A549 (cell line): ENCODE measurements around the gene CTTN. TPM values are rescaled to one million over a fixed set of nuclear protein-coding genes. Genes with fewer than 3 reads are reported as not detected.
"Not testable (repeated sequence)": the region's sequence is repeated elsewhere in the genome, so short reads cannot be mapped to it uniquely, and the experiment has no call there.

Experiments used
- ATAC-seq, 2 experiments: fragments of 200-7000 bp in 1 of 2; fragments of >200 bp in 1 of 2; cut with Nextera tagmentation in 1 of 2; cut with Tn5 transposase in 1 of 2; 3 replicates each; pipeline versions ENCODE4 v1.8.0 to v1.9.1; 2018 to 2020; ENCODE audit warnings: mild to moderate bottlenecking in 1 of 2, moderate library complexity in 1 of 2
- CTCF ChIA-PET: fragments of 300-600 bp; sonication (Branson Sonifier 250); formaldehyde crosslinking; extraction: SDS; loops from one replicate; lab custom pipeline; 2021; ENCODE audit warnings: antibody characterized with exemption, inconsistent platforms; lab: Yijun Ruan, JAX
- POLR2A ChIA-PET: fragments of 350-600 bp; formaldehyde crosslinking; extraction: SDS; loops from one replicate; lab custom pipeline; 2021; ENCODE audit warnings: antibody characterized with exemption, inconsistent platforms; lab: Yijun Ruan, JAX
- DNase-seq, 2 experiments: peaks; one replicate each; pipeline versions ENCODE4 v3.0.0 to v3.0.0-alpha.2; 2011 to 2016; ENCODE audit warnings: low read depth in 1 of 2, low spot score in 1 of 2
- FAIRE-seq: peaks from 2 replicates; lab custom pipeline; 2011; peaks lifted over from hg19 to GRCh38; lab: Jason Lieb, UNC
- H3K27ac ChIP-seq, 2 experiments: fragments of >200 bp; sonication (Bioruptor Twin); formaldehyde crosslinking; 3 replicates each; pipeline ENCODE4 v1.5.1; 2016 to 2017
- H3K4me1 ChIP-seq: fragments of >200 bp; sonication (Bioruptor Twin); formaldehyde crosslinking; 3 replicates; pipeline ENCODE4 v1.6.1; 2016
- H3K4me2 ChIP-seq: fragments of >200 bp; sonication (Bioruptor Twin); formaldehyde crosslinking; 3 replicates; pipeline ENCODE4 v1.6.1; 2016
- H3K4me3 ChIP-seq: fragments of >200 bp; sonication (Bioruptor Twin); formaldehyde crosslinking; 3 replicates; pipeline ENCODE4 v1.5.1; 2016
- H3K9me3 ChIP-seq: fragments of >200 bp; sonication (Bioruptor Twin); formaldehyde crosslinking; 3 replicates; pipeline ENCODE4 v1.6.1; 2016
- BHLHE40 ChIP-seq: IDR thresholded peaks from 2 replicates; pipeline ENCODE4 v1.6.1; 2012; ENCODE audit warnings: low read depth, low read length, inconsistent platforms
- CBX2 ChIP-seq: fragments of 200-600 bp; sonication (generic); IDR thresholded peaks from 2 replicates; pipeline ENCODE4 v1.6.1; 2016; ENCODE audit warnings: low read depth, mild to moderate bottlenecking, borderline replicate concordance
- GATA3 ChIP-seq: IDR thresholded peaks from 2 replicates; pipeline ENCODE4 v1.6.1; 2012; ENCODE audit warnings: borderline replicate concordance
- HEYL ChIP-seq: fragments of 250-450 bp; sonication (Bioruptor Pico); IDR thresholded peaks from 2 replicates; pipeline ENCODE4 v1.8.0; 2021; ENCODE audit warnings: mild to moderate bottlenecking, moderate library complexity
- HOXA7 ChIP-seq: fragments of 250-450 bp; sonication (Bioruptor Pico); IDR thresholded peaks from 2 replicates; pipeline ENCODE4 v1.5.0; 2020; ENCODE audit warnings: mild to moderate bottlenecking, moderate library complexity
- HOXB5 ChIP-seq: fragments of 250-450 bp; sonication (Bioruptor Pico); IDR thresholded peaks from 2 replicates; pipeline ENCODE4 v1.5.0; 2020; ENCODE audit warnings: mild to moderate bottlenecking, moderate library complexity
- KDM5A ChIP-seq: fragments of 200-600 bp; sonication (generic); IDR thresholded peaks from 2 replicates; pipeline ENCODE4 v1.6.1; 2016; ENCODE audit warnings: antibody characterized with exemption, mild to moderate bottlenecking
- MAZ ChIP-seq: fragments of 150-350 bp; IDR thresholded peaks from 2 replicates; pipeline ENCODE4 v1.6.1; 2014; ENCODE audit warnings: antibody characterized with exemption, low read depth, low read length, borderline replicate concordance
- NR3C1 ChIP-seq: fragments of >200 bp; sonication (Bioruptor Twin); formaldehyde crosslinking; IDR thresholded peaks from 3 replicates; pipeline ENCODE4 v1.6.1; 2017
- RARB ChIP-seq: fragments of 250-450 bp; sonication (Bioruptor Pico); IDR thresholded peaks from 2 replicates; pipeline ENCODE4 v1.8.0; 2021; ENCODE audit warnings: mild to moderate bottlenecking, moderate library complexity
- RFX5 ChIP-seq: fragments of 450-650 bp; IDR thresholded peaks from 2 replicates; pipeline ENCODE4 v1.7.1; 2014; ENCODE audit warnings: antibody characterized with exemption, mild to moderate bottlenecking, moderate library complexity
- SMC3 ChIP-seq: fragments of >200 bp; sonication (Bioruptor Twin); formaldehyde crosslinking; IDR thresholded peaks from 3 replicates; pipeline ENCODE4 v1.6.1; 2018; ENCODE audit warnings: inconsistent platforms
- TFCP2L1 ChIP-seq: fragments of 250-450 bp; sonication (Bioruptor Pico); IDR thresholded peaks from 2 replicates; pipeline ENCODE4 v1.5.0; 2021; ENCODE audit warnings: mild to moderate bottlenecking
- TP53 ChIP-seq: fragments of 250-450 bp; sonication (Bioruptor Pico); IDR thresholded peaks from 2 replicates; pipeline ENCODE4 v1.5.0; 2021; ENCODE audit warnings: mild to moderate bottlenecking, moderate library complexity
- ZC3H11A ChIP-seq: fragments of 450-650 bp; IDR thresholded peaks from 2 replicates; pipeline ENCODE4 v1.6.1; 2014; ENCODE audit warnings: antibody characterized with exemption, mild to moderate bottlenecking
- ZFP36 ChIP-seq: fragments of 450-650 bp; IDR thresholded peaks from 2 replicates; pipeline ENCODE4 v1.6.1; 2014; ENCODE audit warnings: borderline replicate concordance; ENCODE audit not compliant: partially characterized antibody
- ZNF302 ChIP-seq: fragments of 250-450 bp; sonication (Bioruptor Pico); IDR thresholded peaks from 2 replicates; pipeline ENCODE4 v1.9.0; 2021; ENCODE audit warnings: inconsistent platforms, mild to moderate bottlenecking, moderate library complexity
- WGBS: methylation state at CpG from one replicate; pipeline ENCODE4 v1.1.6; 2017; ENCODE audit errors: missing lambda C conversion rate; 5-methylcytosine and 5-hydroxymethylcytosine counted together
- polyA plus RNA-seq, 4 experiments: library from polyadenylated mRNA; depleted of rRNA in 3 of 4; stranded (reverse); fragments of >200 nt; fragmentation: RNase III in 1 of 4; extraction: RNeasy Plus Mini Kit Qiagen cat#74134 plus additional on column Dnase treatment in 1 of 4; gene quantifications; 2 replicates in 3 of 4; 3 replicates in 1 of 4; pipeline ENCODE4 v1.2.3, GENCODE V29; 2011 to 2017
- TF ChIP-seq, protein P1 (sequence below): fragments of 250-450 bp; sonication (Bioruptor Pico); IDR thresholded peaks from 2 replicates; pipeline ENCODE4 v1.5.0; 2020; ENCODE audit warnings: low read depth, mild to moderate bottlenecking, moderate library complexity
- TF ChIP-seq, protein P2 (sequence below): fragments of 150-350 bp; IDR thresholded peaks from 2 replicates; pipeline ENCODE4 v1.6.1; 2014; ENCODE audit warnings: low read depth, mild to moderate bottlenecking, low read length
- TF ChIP-seq, protein P3 (sequence below): fragments of 200-600 bp; sonication (generic); IDR thresholded peaks from 2 replicates; pipeline ENCODE4 v1.6.1; 2016; ENCODE audit warnings: antibody characterized with exemption, mild to moderate bottlenecking, moderate library complexity
- TF ChIP-seq, protein P4 (sequence below): fragments of >200 bp; sonication (Bioruptor Twin); formaldehyde crosslinking; IDR thresholded peaks from 3 replicates; pipeline ENCODE4 v1.6.1; 2016

The CTTN gene
- polyA plus RNA-seq, 2 of the 4 experiments (the other 2 are of a cell fraction), result 140 to 214 TPM

DNA sequence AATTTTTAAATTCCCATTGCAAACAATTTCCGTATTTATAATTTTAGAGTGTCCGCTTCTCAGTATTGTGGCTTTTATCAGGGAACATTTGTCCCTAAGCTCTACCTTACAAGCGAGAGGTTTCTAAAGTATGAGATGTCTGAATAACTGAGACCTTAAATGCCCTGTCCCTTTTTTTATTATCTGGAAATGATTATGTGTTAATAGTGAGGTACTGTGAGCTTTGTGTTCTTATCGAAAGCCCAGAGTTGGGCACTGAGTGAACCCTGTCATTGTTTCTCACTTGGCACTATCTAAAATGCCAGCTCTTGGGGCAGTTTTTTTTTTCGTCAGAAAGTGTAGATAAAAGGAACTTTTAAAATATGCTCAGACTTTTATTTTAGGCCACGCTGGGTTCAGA, 9.5 kb downstream of the CTTN start:
- POLR2A ChIA-PET, result interaction anchor here (0.7 kb wide), 1 partner anchor 14 kb away, joined by 3 read pairs; no protein-coding TSS in a partner anchor
- H3K4me1 ChIP-seq, result peaks cover 4% of the 10 kb centered on the region
- H3K27ac ChIP-seq, result no peak overlapping the region
- TF ChIP-seq RARB (CRISPR knock-in tag), result no peak
- TF ChIP-seq HOXB5 (CRISPR knock-in tag), result no peak
- no peak for TF ChIP-seq TFCP2L1
- TF ChIP-seq, protein P1, sequence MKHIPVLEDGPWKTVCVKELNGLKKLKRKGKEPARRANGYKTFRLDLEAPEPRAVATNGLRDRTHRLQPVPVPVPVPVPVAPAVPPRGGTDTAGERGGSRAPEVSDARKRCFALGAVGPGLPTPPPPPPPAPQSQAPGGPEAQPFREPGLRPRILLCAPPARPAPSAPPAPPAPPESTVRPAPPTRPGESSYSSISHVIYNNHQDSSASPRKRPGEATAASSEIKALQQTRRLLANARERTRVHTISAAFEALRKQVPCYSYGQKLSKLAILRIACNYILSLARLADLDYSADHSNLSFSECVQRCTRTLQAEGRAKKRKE (CRISPR knock-in tag), result no peak
- no peak for TF ChIP-seq TP53 (CRISPR knock-in tag)
- DNase-seq (no peak), FAIRE-seq (no peak), ATAC-seq (no peak)
- H3K4me3 ChIP-seq, result no peak overlapping the region
- WGBS, result 95% methylated on average over 6 of the region's 6 CpGs
- CTCF ChIA-PET, result interaction anchor here (1.8 kb wide), 1 partner anchor 9 kb away, joined by 4 read pairs; no protein-coding TSS in a partner anchor
- H3K4me2 ChIP-seq, result no peak overlapping the region
- H3K9me3 ChIP-seq, result no peaks in the 10 kb centered on the region

DNA sequence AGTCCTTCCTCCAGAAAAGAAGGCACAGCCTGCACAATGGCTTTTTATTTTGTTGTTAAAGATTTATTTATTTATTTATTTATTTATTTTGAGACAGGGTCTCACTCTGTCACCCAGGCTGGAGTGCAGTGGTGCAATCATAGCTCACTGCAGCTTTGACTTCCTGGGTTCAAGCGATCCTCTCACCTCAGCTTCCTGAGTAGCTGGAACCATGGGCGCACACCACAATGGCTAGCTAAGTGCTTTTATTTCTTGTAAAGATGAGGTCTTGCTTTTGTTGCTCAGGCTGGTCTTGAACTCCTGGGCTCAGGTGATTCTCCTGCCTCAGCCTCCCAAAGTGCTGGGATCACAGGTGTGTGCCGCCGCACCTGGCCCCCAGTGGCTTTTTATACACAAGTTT, 10.0 kb downstream of the CTTN start:
- ATAC-seq, H3K9me3 ChIP-seq, H3K27ac ChIP-seq, H3K4me3 ChIP-seq, POLR2A ChIA-PET, FAIRE-seq, H3K4me2 ChIP-seq, DNase-seq, H3K4me1 ChIP-seq: not testable (repeated sequence)
- WGBS, result 100% methylated on average over 4 of the region's 4 CpGs
- CTCF ChIA-PET, result interaction anchor here (1.8 kb wide), 1 partner anchor 8 kb away, joined by 4 read pairs; no protein-coding TSS in a partner anchor

DNA sequence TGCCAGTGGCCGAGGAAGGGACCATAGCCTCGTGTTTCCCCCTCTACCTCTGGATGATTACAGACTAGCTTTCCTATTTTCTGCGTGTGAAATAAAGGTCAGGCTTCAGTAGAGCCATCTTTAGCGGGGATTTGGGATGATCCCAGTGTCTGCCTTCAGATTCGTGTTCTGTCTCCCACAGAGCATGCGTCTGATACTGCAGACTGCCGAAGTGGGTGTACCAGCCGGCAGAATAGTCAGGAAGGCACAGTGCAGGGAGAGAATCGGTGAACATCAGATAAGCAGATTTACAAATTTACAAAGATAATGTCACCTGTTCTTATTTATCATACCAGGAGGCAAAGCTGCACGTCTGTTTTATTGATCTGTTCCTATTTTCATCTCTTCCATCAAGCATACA, 11.1 kb downstream of the CTTN start:
- ATAC-seq (no peak), DNase-seq (no peak), FAIRE-seq (no peak)
- Histone ChIP-seq H3K4me1 (no peaks in the 10 kb centered on the region), H3K27ac (no peak overlapping the region), H3K9me3 (no peaks in the 10 kb centered on the region), H3K4me3 (no peak overlapping the region), H3K4me2 (no peak overlapping the region)
- TF ChIP-seq ZNF302 (CRISPR knock-in tag) (no peak), KDM5A (no peak), BHLHE40 (no peak), CBX2 (no peak), GATA3 (no peak), NR3C1 (no peak), MAZ (no peak), RFX5 (no peak), HOXA7 (CRISPR knock-in tag) (no peak), HEYL (no peak), ZFP36 (no peak), SMC3 (no peak), ZC3H11A (no peak)
- TF ChIP-seq, protein P2, sequence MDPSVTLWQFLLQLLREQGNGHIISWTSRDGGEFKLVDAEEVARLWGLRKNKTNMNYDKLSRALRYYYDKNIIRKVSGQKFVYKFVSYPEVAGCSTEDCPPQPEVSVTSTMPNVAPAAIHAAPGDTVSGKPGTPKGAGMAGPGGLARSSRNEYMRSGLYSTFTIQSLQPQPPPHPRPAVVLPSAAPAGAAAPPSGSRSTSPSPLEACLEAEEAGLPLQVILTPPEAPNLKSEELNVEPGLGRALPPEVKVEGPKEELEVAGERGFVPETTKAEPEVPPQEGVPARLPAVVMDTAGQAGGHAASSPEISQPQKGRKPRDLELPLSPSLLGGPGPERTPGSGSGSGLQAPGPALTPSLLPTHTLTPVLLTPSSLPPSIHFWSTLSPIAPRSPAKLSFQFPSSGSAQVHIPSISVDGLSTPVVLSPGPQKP, result no peak
- TF ChIP-seq, protein P3, sequence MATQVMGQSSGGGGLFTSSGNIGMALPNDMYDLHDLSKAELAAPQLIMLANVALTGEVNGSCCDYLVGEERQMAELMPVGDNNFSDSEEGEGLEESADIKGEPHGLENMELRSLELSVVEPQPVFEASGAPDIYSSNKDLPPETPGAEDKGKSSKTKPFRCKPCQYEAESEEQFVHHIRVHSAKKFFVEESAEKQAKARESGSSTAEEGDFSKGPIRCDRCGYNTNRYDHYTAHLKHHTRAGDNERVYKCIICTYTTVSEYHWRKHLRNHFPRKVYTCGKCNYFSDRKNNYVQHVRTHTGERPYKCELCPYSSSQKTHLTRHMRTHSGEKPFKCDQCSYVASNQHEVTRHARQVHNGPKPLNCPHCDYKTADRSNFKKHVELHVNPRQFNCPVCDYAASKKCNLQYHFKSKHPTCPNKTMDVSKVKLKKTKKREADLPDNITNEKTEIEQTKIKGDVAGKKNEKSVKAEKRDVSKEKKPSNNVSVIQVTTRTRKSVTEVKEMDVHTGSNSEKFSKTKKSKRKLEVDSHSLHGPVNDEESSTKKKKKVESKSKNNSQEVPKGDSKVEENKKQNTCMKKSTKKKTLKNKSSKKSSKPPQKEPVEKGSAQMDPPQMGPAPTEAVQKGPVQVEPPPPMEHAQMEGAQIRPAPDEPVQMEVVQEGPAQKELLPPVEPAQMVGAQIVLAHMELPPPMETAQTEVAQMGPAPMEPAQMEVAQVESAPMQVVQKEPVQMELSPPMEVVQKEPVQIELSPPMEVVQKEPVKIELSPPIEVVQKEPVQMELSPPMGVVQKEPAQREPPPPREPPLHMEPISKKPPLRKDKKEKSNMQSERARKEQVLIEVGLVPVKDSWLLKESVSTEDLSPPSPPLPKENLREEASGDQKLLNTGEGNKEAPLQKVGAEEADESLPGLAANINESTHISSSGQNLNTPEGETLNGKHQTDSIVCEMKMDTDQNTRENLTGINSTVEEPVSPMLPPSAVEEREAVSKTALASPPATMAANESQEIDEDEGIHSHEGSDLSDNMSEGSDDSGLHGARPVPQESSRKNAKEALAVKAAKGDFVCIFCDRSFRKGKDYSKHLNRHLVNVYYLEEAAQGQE, result no peak
- TF ChIP-seq, protein P4, sequence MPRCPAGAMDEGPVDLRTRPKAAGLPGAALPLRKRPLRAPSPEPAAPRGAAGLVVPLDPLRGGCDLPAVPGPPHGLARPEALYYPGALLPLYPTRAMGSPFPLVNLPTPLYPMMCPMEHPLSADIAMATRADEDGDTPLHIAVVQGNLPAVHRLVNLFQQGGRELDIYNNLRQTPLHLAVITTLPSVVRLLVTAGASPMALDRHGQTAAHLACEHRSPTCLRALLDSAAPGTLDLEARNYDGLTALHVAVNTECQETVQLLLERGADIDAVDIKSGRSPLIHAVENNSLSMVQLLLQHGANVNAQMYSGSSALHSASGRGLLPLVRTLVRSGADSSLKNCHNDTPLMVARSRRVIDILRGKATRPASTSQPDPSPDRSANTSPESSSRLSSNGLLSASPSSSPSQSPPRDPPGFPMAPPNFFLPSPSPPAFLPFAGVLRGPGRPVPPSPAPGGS, result no peak
- CTCF ChIA-PET, result no interaction called here
- POLR2A ChIA-PET, result no interaction called here
- WGBS, result 93% methylated on average over 10 of the region's 10 CpGs
